Mesendoderm (in vitro differentiated cells): ENCODE data around the gene CFHR5.
"Not testable (repeated sequence)": the region's sequence is repeated elsewhere in the genome, so short reads cannot be mapped to it uniquely, and the experiment has no call there.

Source experiments
- DNase-seq: peaks from one replicate; pipeline ENCODE4 v3.0.0; 2013
- H2AK5ac ChIP-seq: 2 replicates; pipeline ENCODE4 v1.6.1; 2013; ENCODE audit warnings: low read length, inconsistent platforms
- H2BK120ac ChIP-seq: 2 replicates; pipeline ENCODE4 v1.6.1; 2013; ENCODE audit warnings: low read depth, mild to moderate bottlenecking, low read length, moderate library complexity, mixed read lengths
- H2BK15ac ChIP-seq: replicated peaks from 2 replicates; pipeline ENCODE4 v1.6.1; 2013; ENCODE audit warnings: low read depth, mild to moderate bottlenecking, moderate library complexity
- H2BK5ac ChIP-seq: 2 replicates; pipeline ENCODE4 v1.6.1; 2013; ENCODE audit warnings: low read length, inconsistent platforms
- H3K18ac ChIP-seq: 2 replicates; pipeline ENCODE4 v1.6.1; 2013; ENCODE audit warnings: mild to moderate bottlenecking, low read length, mixed read lengths
- H3K23ac ChIP-seq: one replicate; pipeline ENCODE4 v1.6.1; 2013; ENCODE audit warnings: low read length
- H3K27ac ChIP-seq: 2 replicates; pipeline ENCODE4 v1.5.1; 2013; ENCODE audit warnings: low read depth, mild to moderate bottlenecking, inconsistent platforms, low read length, moderate library complexity
- H3K27me3 ChIP-seq: 2 replicates; pipeline ENCODE4 v1.6.1; 2013; ENCODE audit warnings: low read length, control low read depth, mild to moderate bottlenecking, inconsistent platforms; ENCODE audit not compliant: insufficient read depth, poor library complexity
- H3K36me3 ChIP-seq: 2 replicates; pipeline ENCODE4 v1.6.1; 2013; ENCODE audit warnings: low read length, inconsistent platforms; ENCODE audit not compliant: control insufficient read depth, insufficient read depth
- H3K4ac ChIP-seq: one replicate; pipeline ENCODE4 v1.6.1; 2013; ENCODE audit warnings: low read depth, mild to moderate bottlenecking, low read length, moderate library complexity
- H3K4me1 ChIP-seq: 2 replicates; pipeline ENCODE4 v1.6.1; 2013; ENCODE audit warnings: low read depth, low read length, inconsistent platforms; ENCODE audit not compliant: control insufficient read depth
- H3K4me2 ChIP-seq: 2 replicates; pipeline ENCODE4 v1.6.1; 2013; ENCODE audit warnings: low read length
- H3K4me3 ChIP-seq: 2 replicates; pipeline ENCODE4 v1.5.1; 2013; ENCODE audit warnings: mild to moderate bottlenecking, low read length
- H3K56ac ChIP-seq: one replicate; pipeline ENCODE4 v1.6.1; 2013; ENCODE audit warnings: low read length
- H3K79me1 ChIP-seq: 2 replicates; pipeline ENCODE4 v1.6.1; 2013; ENCODE audit warnings: low read length, inconsistent platforms
- H3K79me2 ChIP-seq: 2 replicates; pipeline ENCODE4 v1.6.1; 2013; ENCODE audit warnings: mild to moderate bottlenecking, low read length; ENCODE audit not compliant: control insufficient read depth, insufficient read depth
- H3K9ac ChIP-seq: 2 replicates; pipeline ENCODE4 v1.6.1; 2013; ENCODE audit warnings: low read length, inconsistent platforms
- H4K5ac ChIP-seq: one replicate; pipeline ENCODE4 v1.6.1; 2013; ENCODE audit warnings: low read length
- H4K8ac ChIP-seq: one replicate; pipeline ENCODE4 v1.6.1; 2013; ENCODE audit warnings: low read depth, mild to moderate bottlenecking, control low read depth, low read length, moderate library complexity
- WGBS: extraction: QIAGEN DNeasy Blood & Tissue Kit; methylation state at CpG from one replicate; pipeline ENCODE4 v1.1.7; 2013; ENCODE audit warnings: low lambda C conversion rate, missing lambda C conversion rate; ENCODE audit not compliant: insufficient coverage; ENCODE audit errors: extremely low coverage; 5-methylcytosine and 5-hydroxymethylcytosine counted together

Gene CFHR5

GRCh38 chr1:197021716-197022115 lies 44.4 kb downstream of the CFHR5 start:
- Histone ChIP-seq H3K4me2 (no peak overlapping the region), H3K4me3 (no peak overlapping the region), H3K4me1 (no peaks in the 10 kb centered on the region), H3K56ac (no peak overlapping the region), H2BK5ac (no peak overlapping the region), H3K36me3 (no peaks in the 10 kb centered on the region), H3K79me1 (no peaks in the 10 kb centered on the region), H3K9ac (no peak overlapping the region), H2AK5ac (no peak overlapping the region), H2BK15ac (no peak overlapping the region), H3K27ac (no peak overlapping the region), H2BK120ac (no peak overlapping the region), H3K4ac (no peak overlapping the region), H4K5ac (no peak overlapping the region), H3K27me3 (no peaks in the 10 kb centered on the region), H3K18ac (no peak overlapping the region), H3K23ac (no peak overlapping the region), H3K79me2 (no peaks in the 10 kb centered on the region), H4K8ac (no peak overlapping the region)
- peak; percentile 29 for DNase-seq
- no CpG with 5 or more reads among the region's 4 CpGs for WGBS

DNA sequence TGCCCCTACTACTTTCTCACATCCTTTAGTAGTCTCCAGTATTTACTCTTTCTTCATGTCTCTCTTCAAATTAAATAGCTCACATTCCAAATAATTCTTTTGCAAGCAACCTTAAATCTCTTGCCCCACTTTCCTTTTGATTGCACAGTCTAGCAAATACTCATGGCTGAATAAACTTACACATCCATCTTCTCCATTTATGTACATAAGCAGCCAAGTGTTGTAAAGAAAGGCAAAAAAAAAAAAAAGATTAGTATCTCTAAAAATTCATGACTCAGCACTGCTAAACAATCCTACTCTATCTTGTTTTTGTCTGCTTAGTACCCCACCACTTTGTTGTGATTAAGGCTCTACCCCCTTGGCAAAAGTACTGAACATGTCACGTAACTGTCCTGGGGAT lies 47.1 kb downstream of the CFHR5 start:
- no peaks in the 10 kb centered on the region for H3K79me2 ChIP-seq
- H3K27me3 ChIP-seq = no peaks in the 10 kb centered on the region
- H2BK5ac ChIP-seq = no peak overlapping the region
- H3K56ac ChIP-seq = no peak overlapping the region
- no peak overlapping the region for H3K18ac ChIP-seq
- H2BK15ac ChIP-seq = no peak overlapping the region
- H4K8ac ChIP-seq = no peak overlapping the region
- H3K23ac ChIP-seq = no peak overlapping the region
- no peak overlapping the region for H2AK5ac ChIP-seq
- no peaks in the 10 kb centered on the region for H3K4me1 ChIP-seq
- no peaks in the 10 kb centered on the region for H3K36me3 ChIP-seq
- H2BK120ac ChIP-seq = no peak overlapping the region
- H3K9ac ChIP-seq = no peak overlapping the region
- WGBS = no CpG with 5 or more reads among the region's 1 CpG
- no peak overlapping the region for H3K27ac ChIP-seq
- H4K5ac ChIP-seq = no peak overlapping the region
- H3K4ac ChIP-seq = no peak overlapping the region
- no peak for DNase-seq
- H3K4me3 ChIP-seq = no peak overlapping the region
- no peak overlapping the region for H3K4me2 ChIP-seq
- H3K79me1 ChIP-seq = no peaks in the 10 kb centered on the region

- Histone ChIP-seq H3K36me3 (no peaks in the 10 kb centered on the region), H3K9ac (no peak overlapping the region), H3K27ac (no peak overlapping the region), H2AK5ac (no peak overlapping the region), H3K27me3 (no peaks in the 10 kb centered on the region), H3K23ac (no peak overlapping the region), H3K79me1 (no peaks in the 10 kb centered on the region), H3K4me3 (no peak overlapping the region), H3K4me1 (no peaks in the 10 kb centered on the region), H3K79me2 (no peaks in the 10 kb centered on the region), H2BK5ac (no peak overlapping the region), H3K18ac (no peak overlapping the region), H2BK120ac (no peak overlapping the region), H4K5ac (no peak overlapping the region), H3K4ac (no peak overlapping the region), H2BK15ac (no peak overlapping the region), H3K4me2 (no peak overlapping the region), H4K8ac (no peak overlapping the region), H3K56ac (no peak overlapping the region)
- no peak for DNase-seq
- WGBS = no CpG with 5 or more reads among the region's 6 CpGs
Observed at GRCh38 chr1:197027359-197027758, 50.0 kb downstream of the CFHR5 start.

DNA sequence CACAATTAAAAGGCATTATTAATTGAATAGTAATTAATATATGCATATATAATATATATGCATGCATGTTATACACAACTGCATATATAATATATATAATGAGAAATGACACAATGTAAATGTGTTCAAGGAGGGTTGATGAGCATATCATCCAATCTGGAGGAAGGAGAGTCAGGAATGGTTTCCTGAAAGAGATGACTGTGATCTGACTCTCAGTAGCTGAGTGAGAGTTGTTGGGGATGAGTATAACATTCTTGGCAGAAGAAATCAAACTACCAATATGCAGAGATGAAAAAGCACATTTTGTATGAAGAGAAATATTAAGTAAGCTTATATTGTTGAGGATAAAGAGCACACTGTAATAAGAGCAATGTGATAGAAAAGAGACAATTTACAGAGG lies 52.4 kb downstream of the CFHR5 start:
- Histone ChIP-seq H3K23ac (no peak overlapping the region), H3K4me1 (no peaks in the 10 kb centered on the region), H3K79me1 (no peaks in the 10 kb centered on the region), H3K27me3 (no peaks in the 10 kb centered on the region), H3K4me3 (no peak overlapping the region), H3K27ac (no peak overlapping the region), H4K8ac (no peak overlapping the region), H2BK5ac (no peak overlapping the region), H3K36me3 (no peaks in the 10 kb centered on the region), H4K5ac (no peak overlapping the region), H3K4me2 (no peak overlapping the region), H3K79me2 (no peaks in the 10 kb centered on the region), H3K56ac (no peak overlapping the region), H2BK120ac (no peak overlapping the region), H2BK15ac (no peak overlapping the region), H3K9ac (no peak overlapping the region), H2AK5ac (no peak overlapping the region), H3K4ac (no peak overlapping the region), H3K18ac (no peak overlapping the region)
- no peak for DNase-seq

DNA sequence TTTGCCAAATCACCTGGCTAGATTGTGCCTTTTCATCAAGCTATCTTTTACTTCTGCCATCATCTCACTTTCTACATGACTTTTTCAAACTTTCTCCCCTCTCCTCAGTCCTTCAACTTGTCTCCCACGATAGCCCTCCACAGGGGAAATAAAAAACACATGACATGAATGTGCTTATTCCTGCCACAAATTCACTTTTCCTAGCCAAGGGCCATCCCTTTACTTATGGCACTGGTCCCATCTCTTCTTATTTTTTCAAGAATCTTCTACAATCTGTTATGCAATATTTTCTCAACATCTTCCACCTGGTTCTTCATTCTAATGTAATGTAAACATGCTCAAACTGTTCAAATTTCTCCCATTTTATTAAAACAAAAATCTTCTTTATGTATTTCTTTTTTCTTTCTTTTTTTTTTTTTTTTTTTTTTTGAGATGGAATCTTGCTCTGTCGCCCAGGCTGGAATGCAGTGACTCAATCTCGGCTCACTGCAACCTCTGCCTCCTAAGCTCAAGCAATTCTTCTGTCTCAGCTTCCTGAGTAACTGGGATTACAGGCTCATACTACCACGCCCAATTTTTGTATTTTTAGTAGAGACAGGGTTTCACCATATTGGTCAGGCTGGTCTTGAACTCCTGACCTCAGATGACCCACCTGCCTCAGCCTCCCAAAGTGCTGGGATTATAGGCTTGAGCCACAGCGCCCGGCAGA lies 57.4 kb downstream of the CFHR5 start:
- H3K79me2 ChIP-seq, H3K4ac ChIP-seq, H3K4me3 ChIP-seq, H3K56ac ChIP-seq, H3K27me3 ChIP-seq, H3K9ac ChIP-seq, H3K4me2 ChIP-seq, H2AK5ac ChIP-seq, H2BK15ac ChIP-seq, H3K23ac ChIP-seq, H2BK120ac ChIP-seq, H3K79me1 ChIP-seq, H3K27ac ChIP-seq, H3K18ac ChIP-seq, H4K8ac ChIP-seq, DNase-seq, H4K5ac ChIP-seq, H2BK5ac ChIP-seq, H3K4me1 ChIP-seq, H3K36me3 ChIP-seq: not testable (repeated sequence)
- WGBS = no CpG with 5 or more reads among the region's 6 CpGs

GRCh38 chr1:197036861-197037260 lies 59.5 kb downstream of the CFHR5 start:
- Histone ChIP-seq H3K27me3 (no peaks in the 10 kb centered on the region), H2BK15ac (no peak overlapping the region), H3K4me2 (no peak overlapping the region), H4K8ac (no peak overlapping the region), H3K56ac (no peak overlapping the region), H3K79me1 (no peaks in the 10 kb centered on the region), H2BK5ac (no peak overlapping the region), H4K5ac (no peak overlapping the region), H3K23ac (no peak overlapping the region), H3K18ac (no peak overlapping the region), H3K27ac (no peak overlapping the region), H3K9ac (no peak overlapping the region), H3K36me3 (no peaks in the 10 kb centered on the region), H2BK120ac (no peak overlapping the region), H3K4ac (no peak overlapping the region), H3K4me3 (no peak overlapping the region), H3K4me1 (no peaks in the 10 kb centered on the region), H2AK5ac (no peak overlapping the region), H3K79me2 (no peaks in the 10 kb centered on the region)
- WGBS = no CpG with 5 or more reads among the region's 3 CpGs
- no peak for DNase-seq
